ENCODE results near the gene FANK1.
"Not testable (repeated sequence)": the region's sequence is repeated elsewhere in the genome, so short reads cannot be mapped to it uniquely, and the experiment has no call there.

The FANK1 gene

DNA sequence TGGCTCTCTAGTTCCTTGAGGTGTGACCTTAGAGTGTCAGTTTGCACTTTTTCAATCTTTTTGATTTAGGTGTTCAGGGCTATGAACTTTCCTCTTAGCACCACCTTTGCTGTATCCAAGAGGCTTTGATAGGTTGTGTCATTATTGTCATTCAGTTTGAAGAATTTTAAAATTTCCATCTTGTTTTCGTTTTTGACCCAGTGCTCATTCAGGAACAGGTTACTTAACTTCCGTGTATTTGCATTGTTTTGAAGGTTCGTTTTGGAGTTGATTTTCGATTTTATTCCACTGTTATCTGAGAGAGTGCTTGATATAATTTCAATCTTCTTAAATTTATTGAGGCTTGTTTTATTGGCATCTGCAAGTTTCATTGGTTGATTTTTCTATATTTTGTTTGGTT is 37.3 kb downstream of the FANK1 start:
- no peak for DNase-seq

DNA sequence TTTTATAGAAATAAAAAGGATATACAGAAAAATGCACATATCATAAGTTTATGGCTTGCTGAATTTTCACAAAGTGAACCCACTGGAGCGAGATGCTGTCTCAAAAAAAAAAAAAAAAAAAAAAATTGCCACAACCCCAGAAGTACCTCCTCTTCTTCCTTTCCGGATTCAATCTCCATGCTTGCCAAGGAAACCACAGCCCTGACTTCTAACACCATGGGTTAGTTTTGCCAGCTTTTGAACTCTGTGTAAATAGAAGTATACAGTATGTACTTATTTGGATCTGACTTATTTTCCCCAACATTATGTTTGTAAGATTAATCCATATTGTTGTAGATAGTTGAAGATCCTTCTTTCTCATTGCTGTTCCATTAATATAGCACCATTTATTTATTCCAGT is 40.0 kb downstream of the FANK1 start:
- no peak for DNase-seq

DNA sequence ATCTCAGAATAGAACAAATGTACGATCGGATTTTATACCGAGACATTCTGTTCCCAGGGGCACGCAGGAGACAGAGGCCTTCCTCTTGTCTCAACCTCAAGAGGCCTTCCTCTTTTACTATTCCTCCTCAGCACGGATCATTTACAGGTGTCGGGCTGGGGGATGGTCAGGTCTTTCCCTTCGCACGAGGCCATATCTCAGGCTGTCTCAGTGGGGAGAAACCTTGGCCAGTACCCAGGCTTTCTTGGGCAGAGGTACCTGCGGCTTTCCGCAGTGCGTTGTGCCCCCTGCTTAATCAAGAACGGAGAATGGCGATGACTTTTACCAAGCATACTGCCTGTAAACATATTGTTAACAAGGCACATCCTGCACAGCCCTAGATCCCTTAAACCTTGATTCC is 44.2 kb downstream of the FANK1 start:
- no peak for DNase-seq

DNA sequence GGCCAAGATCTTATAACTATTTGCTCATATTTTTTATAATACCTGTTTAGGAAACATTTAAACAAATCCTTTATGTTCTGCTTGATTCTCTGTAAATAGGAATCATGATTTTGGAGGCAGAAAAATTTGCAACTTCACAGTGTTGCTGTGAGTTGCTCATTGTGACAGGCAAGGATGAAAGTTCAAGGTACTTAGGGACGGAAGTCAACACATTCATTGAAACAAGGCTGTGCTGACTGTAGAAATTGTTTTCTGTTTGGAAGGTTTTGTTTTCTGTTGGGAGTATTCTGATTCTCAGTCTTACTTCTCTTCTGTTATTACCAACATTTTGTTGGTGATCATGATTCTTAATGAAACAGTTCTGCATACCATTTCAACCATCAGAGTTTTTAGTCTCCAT is 54.9 kb downstream of the FANK1 start:
- DNase-seq = no peak

DNA sequence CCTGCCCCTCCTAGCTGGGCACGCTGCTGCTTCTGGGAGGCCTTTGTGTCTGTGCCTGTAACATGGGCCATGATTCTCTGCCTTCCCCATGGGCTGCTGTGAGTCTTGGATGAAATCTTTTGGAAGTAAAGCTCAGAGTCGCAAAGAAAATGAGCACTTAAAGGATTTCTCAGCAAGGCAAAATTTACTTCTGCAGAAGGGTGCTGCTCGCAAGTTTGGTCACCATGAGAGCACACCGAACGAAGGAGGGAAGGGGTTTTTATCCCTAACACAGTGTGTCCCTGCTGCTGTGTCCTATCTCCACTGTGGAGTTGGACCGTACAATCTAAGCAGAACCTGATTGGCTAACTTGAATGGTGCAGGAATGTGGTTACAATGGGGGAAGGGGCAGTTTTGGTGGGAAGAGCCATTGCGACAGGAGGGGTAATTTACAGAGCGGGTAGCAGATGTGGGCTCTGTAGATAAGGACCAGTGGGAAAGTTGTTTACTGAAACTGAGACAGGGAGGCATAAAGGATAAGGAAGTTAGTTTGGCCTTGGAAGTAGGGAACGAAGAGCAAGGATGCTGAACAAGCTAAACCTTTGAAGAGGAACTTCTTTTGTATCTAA is 57.5 kb downstream of the FANK1 start:
- no peak for DNase-seq

DNA sequence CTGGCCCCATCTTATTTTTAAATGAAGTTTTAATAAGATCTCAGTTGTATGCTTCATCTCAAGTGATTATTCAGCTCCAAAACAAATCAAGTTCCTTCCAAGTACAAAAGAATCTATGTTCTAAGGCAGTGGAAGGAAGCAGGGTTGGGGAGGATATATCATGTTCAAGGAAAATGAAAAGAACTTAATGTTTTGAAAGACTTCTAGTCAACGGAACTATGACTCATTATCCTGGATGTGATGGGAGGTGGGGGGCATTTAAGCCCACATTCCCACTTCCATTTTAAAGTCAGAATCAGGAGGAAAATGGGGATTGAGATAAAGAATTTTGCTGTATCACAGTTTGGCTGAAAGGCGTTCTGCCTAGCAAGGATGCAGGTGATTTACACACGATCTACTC is 59.4 kb downstream of the FANK1 start:
- DNase-seq = no peak

DNA sequence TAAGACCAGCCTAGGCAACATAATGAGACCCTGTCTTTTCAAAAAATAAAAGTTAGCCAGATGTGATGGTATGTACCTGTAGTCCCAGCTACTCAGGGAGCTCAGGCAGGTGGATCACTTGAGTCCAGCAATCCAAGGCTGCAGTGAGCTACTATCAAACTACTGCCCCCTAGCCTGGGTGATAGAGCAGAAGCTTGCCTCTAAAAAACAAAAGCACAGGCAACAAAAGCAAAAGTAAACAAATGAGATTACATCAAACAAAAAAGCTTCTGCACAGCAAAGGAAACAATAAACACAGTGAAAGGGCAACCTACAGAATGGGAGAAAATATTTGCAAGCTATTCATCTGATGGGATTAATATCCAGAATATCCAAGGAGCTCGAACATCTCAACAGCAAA is 65.4 kb downstream of the FANK1 start:
- DNase-seq = no peak

DNA sequence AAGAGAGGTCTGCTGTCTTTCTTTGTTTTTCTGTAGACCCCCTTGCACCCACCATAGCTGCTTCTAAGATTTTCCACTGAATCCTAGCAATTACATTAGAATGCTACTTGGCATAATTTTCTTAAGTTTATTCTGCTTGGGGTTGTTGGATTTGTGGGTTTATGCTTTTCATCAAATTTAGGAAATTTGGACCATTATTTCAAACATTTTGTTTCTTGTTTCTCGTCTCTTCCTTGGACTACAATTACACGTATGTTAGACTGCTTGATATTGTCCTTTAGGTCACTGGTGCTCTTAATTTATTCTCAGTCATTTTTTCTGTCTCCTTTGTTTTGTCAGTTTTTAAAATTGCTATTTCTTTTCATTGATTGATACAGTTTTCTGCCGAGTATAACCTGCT is 65.8 kb downstream of the FANK1 start:
- DNase-seq = no peak

DNA sequence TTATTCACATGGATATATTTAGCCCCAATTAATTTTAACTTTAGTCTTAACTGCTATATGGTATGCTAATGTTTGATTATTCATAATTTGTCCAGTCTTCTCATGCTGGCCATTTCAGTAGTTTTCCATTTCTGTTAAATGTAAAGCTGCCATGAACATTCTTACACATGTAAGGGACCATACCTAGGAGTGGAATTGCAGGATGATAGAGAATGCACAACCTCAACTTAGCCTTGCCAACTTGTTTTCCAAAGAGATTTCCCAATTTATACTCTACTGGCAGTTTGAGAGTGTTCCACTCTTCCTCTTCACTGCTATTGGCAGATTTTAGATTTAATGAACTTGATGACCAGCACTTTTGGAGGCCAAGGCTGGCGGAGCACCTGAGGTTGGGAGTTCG is 68.2 kb downstream of the FANK1 start:
- no peak for DNase-seq

DNA sequence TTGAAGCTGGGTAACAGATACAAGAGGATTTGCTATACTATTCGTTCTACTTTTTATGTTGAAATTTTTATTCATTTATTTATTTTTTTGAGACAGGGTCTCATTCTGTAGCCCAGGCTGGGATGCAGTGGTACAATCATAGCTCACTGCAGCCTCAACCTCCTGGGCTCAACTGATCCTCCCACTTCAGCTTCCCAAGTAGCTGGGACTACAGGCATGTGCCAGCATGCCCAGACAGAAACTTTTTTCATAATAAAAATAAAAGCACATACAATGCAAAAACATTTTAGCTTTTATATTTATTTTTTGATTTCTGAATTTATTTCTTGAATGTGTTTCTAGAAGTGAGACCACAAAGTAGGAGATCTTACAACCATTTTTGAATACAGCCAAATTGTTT is 71.2 kb downstream of the FANK1 start:
- DNase-seq = no peak

DNA sequence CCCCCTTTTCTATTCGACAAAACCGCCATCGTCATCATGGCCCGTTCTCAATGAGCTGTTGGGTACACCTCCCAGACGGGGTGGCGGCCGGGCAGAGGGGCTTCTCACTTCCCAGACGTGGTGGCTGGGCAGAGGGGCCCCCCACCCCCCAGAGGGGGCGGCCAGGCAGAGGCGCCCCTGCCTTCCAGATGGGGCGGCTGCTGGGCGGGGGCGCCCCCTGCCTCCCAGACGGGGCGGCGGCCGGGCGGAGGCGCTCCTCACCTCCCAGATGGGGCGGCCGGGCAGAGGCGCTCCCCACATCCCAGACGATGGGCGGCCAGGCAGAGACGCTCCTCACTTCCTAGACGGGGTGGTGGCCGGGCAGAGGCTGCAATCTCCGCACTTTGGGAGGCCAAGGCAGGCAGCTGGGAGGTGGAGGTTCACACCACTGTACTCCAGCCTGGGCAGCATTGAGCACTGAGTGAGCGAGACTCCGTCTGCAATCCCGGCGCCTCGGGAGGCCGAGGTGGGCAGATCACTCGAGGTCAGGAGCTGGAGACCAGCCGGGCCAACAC is 73.8 kb downstream of the FANK1 start:
- DNase-seq = not testable (repeated sequence)

DNA sequence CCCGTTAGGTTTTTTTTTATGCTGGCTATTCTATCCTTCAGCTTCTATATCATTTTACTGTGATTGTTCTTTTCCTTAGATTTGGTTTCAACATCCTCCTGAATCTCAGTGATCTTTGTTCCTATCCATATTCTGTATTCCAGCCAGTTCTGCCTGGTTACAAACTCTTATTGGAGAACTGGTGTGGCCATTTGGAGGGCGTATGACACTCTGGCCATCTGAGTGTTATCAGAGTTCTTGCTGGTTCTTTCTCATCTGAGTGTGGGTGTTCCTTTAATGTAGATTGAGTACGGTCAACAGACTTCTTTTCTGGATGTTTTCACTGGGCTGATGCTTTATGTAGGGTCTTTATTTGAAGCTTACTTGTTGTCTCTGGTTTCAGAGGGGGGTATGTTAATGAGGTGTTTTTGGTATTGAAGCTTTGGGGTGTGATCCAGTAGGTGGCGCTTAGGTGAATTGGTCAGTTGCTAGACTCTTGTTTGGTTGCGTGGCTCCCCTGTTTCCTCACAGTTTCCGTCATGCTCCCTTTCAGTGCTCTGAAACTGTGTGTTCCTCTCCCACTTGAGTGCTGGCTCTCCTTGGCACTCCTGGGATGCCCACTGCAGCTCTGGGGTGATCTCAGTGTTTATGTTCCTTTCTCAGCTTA is 80.7 kb downstream of the FANK1 start:
- DNase-seq = no peak

DNA sequence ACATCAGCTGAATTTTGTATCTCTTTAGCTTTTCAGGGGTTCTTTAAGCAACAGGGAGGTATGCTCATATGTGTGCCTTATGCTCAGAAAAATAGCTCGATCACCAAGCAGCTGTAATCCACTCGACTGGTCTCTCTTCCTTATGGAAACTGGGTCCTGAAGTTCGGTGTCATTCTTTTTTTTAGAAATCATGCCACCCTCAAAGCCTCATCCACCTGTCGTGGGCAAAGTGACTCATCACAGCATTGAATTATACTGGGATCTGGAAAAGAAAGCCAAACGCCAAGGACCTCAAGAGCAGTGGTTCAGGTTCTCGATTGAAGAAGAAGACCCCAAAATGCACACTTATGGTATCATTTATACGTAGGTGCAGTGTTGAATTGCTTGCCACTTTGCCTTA is 83.6 kb downstream of the FANK1 start:
- no peak for DNase-seq

DNA sequence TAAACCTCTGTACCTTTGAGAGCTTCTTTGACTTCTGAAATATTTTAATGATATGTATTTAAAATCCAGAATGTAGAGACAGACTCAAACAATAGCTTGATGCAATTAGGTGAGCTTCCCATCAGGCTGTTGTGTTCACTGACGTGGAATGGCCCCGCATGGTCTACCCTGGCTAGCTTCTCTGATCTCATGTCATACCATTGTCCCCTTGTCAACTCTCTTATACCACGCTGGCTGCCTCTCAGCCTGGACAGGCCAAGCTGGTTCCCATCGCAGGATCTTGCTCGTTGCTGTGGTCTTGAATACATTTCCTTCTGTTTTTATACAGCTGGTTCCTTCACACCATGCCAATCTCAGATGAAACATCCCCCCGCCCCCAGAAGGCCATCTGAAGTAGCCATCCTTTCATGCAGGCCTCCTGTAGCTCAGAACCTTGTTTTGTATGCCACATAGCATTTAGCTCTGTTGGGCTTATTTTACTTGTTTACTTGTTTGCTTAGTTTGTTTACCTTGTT is 84.2 kb downstream of the FANK1 start:
- no peak for DNase-seq

DNA sequence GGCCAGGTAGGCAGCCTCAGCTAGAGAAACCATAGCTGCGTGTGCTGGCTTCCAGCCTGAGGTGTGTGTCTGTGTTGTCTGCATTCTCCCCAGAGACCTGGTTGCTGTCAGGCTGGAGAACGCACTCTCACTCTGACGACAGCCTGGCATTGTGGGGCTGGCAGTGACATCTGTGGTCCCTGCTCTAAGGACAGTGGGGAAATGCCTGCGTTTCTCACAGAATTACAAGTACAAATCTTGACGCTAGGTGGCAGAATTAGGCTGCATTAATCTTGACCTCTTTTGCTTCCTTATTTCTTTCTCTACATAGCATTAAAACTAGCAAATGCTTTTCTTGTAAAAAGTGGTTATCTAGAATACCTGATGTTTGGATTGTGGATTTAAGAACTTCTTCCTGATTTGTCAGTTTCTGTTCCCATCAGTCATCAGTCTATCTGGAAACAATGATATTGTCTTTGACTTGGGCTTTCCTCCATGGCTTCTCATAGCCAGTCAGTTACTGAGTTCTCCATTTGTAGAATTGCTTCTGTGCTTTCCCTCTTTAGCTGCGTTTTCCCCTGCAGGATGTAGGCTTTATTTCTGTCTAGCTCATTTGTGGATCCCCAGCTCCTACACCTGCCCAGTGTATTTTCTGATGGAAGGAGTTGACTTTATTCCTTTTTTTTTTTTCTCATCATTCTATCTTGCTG is 86.0 kb downstream of the FANK1 start:
- peak; percentile 56 for DNase-seq

DNA sequence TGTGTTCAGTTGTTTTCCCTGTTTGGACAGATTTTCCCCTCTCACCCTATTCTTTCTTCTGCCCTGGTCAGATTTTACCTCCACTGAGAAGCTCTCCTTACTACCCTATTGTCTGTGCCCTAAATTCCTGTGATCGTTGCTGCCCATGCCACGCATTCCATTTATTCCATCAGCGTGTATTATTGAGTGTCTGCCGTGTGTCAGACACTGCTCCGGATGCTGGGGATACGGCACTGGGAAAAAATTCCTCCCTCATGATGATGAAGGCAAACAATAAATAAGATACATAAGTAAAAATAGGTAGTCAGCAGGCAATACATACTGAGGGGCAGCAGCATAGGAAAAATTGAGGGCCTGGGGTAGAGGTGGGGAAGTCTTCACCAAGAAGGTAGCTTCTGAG is 86.8 kb downstream of the FANK1 start:
- no peak for DNase-seq

DNA sequence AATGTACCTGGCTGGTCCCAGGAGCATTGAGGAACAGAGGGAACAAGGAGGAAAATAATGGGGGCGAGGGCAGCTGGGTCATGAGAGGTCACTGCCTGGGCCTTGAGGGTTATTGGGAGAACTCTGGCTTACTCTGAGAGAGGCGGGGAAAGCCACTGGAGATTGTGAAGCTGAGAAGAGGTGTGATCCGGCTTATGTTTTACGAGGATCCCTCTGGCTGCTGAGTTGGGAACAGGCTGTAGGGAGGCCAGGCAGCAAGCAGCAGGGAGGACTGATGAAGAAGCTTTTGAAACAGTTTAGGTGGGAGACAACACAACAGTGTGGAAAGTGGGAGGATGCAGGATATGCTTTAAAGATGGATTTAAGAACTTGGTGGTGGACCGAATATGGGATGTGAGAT is 87.3 kb downstream of the FANK1 start:
- DNase-seq = no peak

DNA sequence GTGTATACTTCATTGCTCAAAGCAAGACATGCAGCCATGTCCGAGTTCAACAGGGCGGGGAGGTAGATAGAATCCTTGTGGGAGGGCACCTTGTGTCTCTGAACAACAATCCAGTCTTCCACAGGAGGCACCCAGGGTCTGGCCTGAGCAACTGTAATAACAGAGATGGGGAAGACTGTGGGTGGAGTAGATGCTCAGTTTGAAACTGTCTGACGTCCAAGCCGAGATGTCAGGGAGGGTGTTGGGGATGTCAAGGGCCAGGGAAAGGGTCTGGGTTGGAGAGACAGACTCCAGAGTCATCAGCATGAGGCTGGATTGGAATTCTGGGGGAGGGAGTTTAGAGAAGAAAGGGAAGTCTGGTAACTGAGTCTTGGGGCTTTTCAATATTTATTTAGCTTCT is 88.0 kb downstream of the FANK1 start:
- DNase-seq = no peak

DNA sequence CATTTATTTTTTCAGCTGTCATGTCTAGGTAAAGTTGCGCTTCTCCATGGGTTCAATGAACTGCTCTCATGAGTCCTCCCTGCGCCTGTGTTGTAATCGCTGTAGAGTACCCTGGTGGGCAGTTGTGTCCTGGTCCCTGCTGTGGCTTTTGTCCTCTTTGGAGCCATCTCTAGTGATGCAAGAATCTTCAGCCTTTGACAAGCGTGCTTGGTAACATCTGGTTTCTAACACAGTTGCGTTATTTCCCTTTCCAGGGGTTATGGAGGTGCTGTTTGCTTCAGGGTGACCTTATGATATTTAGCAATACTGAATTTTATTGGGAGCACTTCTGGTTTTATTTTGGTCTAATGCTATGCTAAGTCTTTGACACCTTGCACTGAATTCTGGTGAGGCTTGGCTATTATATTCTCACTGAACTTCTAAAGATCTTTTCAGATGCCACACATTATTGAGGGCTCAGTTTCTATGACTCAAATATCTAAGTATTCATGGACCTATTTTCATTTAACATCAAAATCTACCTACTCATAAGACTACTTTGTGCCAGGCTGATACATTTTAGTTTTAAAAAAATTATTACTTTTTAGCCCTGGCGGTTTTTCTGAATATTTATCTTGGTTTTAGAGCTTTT is 88.6 kb downstream of the FANK1 start:
- DNase-seq = no peak

DNA sequence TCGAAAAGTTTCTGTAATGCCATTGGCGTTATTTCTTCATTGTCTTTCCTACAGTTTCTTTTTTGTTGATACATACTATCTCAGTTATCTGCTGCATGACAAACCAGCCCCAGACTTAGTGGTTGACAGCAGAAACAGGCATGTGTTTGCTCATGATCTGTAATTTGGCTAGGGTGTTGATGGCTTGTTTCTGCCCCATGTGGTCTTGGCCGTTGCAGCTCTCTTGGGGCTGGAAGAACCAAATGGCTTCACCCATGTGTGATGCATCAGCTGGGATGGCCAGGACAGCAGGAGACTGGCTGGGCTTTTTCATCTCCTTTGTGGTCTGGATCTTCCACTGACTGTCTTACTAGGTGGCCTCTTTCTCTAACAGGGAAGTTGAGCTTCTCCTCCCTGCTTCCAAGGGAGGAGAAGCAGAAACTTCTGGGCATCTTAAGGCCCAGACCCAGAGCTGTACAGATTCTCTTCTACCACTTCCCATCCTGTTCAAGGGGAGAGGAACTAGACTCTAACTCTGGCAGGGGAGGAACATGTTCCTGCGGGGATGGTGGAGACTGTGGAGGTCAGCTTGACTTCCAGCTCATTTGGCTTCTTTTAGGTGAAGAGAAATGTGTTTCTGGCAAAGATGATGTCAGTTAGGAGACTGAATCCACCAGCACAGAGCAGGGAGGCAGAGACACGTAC is 89.3 kb downstream of the FANK1 start:
- no peak for DNase-seq

DNA sequence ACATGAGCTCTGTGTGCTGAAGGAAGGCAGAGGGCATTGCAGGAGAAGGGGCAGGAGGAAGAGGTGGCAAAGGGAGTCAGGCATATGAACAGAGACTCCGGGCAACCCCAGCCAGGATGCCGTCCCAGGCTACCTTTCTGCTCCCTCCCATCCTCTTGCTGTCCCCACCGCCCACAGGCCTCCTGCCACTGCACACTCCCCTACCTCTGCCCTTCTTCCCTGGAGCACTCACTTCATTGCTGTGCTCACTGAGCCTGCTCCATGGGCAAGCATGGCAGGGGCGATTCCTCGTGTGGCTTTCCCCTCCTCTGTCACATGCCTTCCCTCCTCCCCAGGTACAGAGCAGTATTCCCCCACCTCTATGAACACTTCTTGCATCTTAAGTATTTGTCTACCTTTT is 93.4 kb downstream of the FANK1 start:
- no peak for DNase-seq

DNA sequence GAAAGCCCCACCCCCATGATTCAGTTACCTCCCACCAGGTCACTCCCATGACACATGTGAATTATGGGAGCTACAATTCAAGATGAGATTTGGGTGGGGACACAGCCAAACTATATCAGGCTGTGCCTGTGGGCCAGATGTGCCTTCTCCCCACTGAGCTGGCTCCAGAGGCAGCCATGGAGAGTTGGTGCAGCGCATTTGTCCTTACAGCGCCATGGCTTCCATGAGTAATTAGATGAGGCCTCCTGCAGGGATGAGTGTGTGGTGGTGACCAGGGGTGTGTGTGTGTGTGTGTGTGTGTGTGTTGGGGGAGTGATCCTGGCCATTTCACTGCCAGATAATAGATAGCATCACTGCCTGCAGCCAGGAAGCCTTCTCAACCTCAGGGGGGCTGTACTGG is 94.6 kb downstream of the FANK1 start:
- no peak for DNase-seq

DNA sequence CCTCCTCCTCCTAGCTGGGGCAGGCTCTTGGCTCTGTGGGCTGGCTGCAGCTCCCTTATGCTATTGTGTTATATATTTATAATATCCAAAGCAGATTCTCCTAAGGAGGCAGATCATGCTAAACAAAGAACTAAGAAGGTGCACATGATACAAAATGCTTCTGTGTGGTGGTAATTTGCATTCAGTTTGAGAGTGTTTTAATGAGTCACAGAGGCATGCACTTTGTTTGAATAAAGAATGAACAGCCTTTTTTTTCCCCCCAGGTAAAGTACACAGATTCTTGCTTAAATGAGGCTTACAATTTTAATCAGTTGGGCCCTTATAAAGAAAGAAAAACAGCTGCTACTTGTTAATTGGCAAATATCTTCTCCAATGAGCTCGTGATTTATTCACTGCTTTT is 95.0 kb downstream of the FANK1 start:
- no peak for DNase-seq
